ENCODE results near the gene B3GAT3. TPM values are rescaled to one million over a fixed set of nuclear protein-coding genes. Genes with fewer than 3 reads are reported as not detected.

Gene B3GAT3
- total and polyA plus RNA-seq, 10 of the 15 experiments (the other 5 are each of a cell fraction or from before 2014, with no cell fraction given): 0.31 to 52.7 (median 29.8) TPM

GRCh38 chr11:62645946-62646824 lies 24.4 kb upstream of the B3GAT3 start, which contains the start of gene GANAB (continued):
- TF ChIP-seq PRDM15 (CRISPR knock-in tag; IDR thresholded peaks at IDR 0.05) (no peak), NRF1 (conservative IDR thresholded peaks at IDR 0.05; ENCODE audit: low read depth, low read length) (no peak), CHD4 (IDR thresholded peaks at IDR 0.05) (no peak), ZNF622 (IDR thresholded peaks at IDR 0.05) (no peak), E4F1 (IDR thresholded peaks at IDR 0.05; ENCODE audit: borderline replicate concordance, partially characterized antibody) (peak; percentile 41), POU2F2 (IDR thresholded peaks at IDR 0.05; ENCODE audit: borderline replicate concordance, low read depth, low read length) (peak; percentile 79; the same call in 2 of the 3 replicates), EZH2 (IDR thresholded peaks at IDR 0.05; ENCODE audit: borderline replicate concordance, control insufficient read depth, low read depth, low read length) (no peak), SKIL (IDR thresholded peaks at IDR 0.05; ENCODE audit: low read depth, poor library complexity, severe bottlenecking) (no peak), SMARCA5 (IDR thresholded peaks at IDR 0.05) (no peak), ZNF207 (IDR thresholded peaks at IDR 0.05; ENCODE audit: borderline replicate concordance) (peak; percentile 82), SUPT20H (IDR thresholded peaks at IDR 0.05; ENCODE audit: borderline replicate concordance, control insufficient read depth, low read depth, low read length) (no peak), RB1 (IDR thresholded peaks at IDR 0.05; ENCODE audit: borderline replicate concordance) (peak; percentile 76; the same call in 1 of the 2 replicates), ZBTB33 (IDR thresholded peaks at IDR 0.05) (no peak), NKRF (conservative IDR thresholded peaks at IDR 0.05) (peak; percentile 73)
